Neural cell (in vitro differentiated cells): Measurements from ENCODE around the gene COLEC11.

Experiments
- CTCF ChIP-seq: fragments of 450-650 bp; IDR thresholded peaks from 2 replicates; pipeline ENCODE4 v1.5.1; 2014; ENCODE audit warnings: antibody characterized with exemption, mild to moderate bottlenecking, moderate library complexity; ENCODE audit not compliant: poor library complexity, severe bottlenecking
- EP300 ChIP-seq: fragments of 450-650 bp; conservative IDR thresholded peaks from 2 replicates; pipeline ENCODE4 v1.6.1; 2014; ENCODE audit warnings: antibody characterized with exemption, mild to moderate bottlenecking, moderate library complexity; ENCODE audit not compliant: poor library complexity, severe bottlenecking
- EZH2 ChIP-seq: fragments of 200-600, 300-800 bp; shearing (Covaris generic), sonication (generic); IDR thresholded peaks from 2 replicates; pipeline ENCODE4 v1.6.1; 2014; ENCODE audit warnings: antibody characterized with exemption, low read length, borderline replicate concordance, mild to moderate bottlenecking; ENCODE audit not compliant: insufficient read depth, poor library complexity, severe bottlenecking
- MXI1 ChIP-seq: fragments of 450-650 bp; conservative IDR thresholded peaks from 2 replicates; pipeline ENCODE4 v1.6.1; 2014; ENCODE audit warnings: antibody characterized with exemption, mild to moderate bottlenecking; ENCODE audit not compliant: poor library complexity, severe bottlenecking
- RAD21 ChIP-seq: fragments of 450-650 bp; conservative IDR thresholded peaks from 2 replicates; pipeline ENCODE4 v1.6.1; 2014; ENCODE audit warnings: antibody characterized with exemption, mild to moderate bottlenecking, moderate library complexity
- REST ChIP-seq: IDR thresholded peaks from 2 replicates; pipeline ENCODE4 v1.6.1; 2012; ENCODE audit warnings: borderline replicate concordance

- TF ChIP-seq MXI1 = no peak
- no peak for TF ChIP-seq EZH2
- no peak for TF ChIP-seq REST
- no peak for TF ChIP-seq CTCF
- no peak for TF ChIP-seq EP300
- no peak for TF ChIP-seq RAD21
Measured at GRCh38 chr2:3627500-3628100, 32.7 kb downstream of the COLEC11 start.
